Osteocyte (in vitro differentiated cells): ENCODE measurements around the gene CDC27. TPM values are rescaled to one million over a fixed set of nuclear protein-coding genes. Genes with fewer than 3 reads are reported as not detected.

ENCODE experiments used
- DNase-seq: peaks from one replicate; pipeline ENCODE4 v3.0.0; 2021; ENCODE audit warnings: mixed read lengths; ENCODE audit not compliant: unreplicated experiment; ENCODE audit errors: extremely low spot score
- H3K27ac Mint-ChIP-seq: one replicate; pipeline ENCODE4 v1.8.0; 2021; ENCODE audit warnings: mild to moderate bottlenecking, mixed read lengths; ENCODE audit not compliant: unreplicated experiment
- H3K27me3 Mint-ChIP-seq: one replicate; pipeline ENCODE4 v1.8.0; 2021; ENCODE audit warnings: mixed read lengths; ENCODE audit not compliant: unreplicated experiment
- H3K36me3 Mint-ChIP-seq: one replicate; pipeline ENCODE4 v1.8.0; 2021; ENCODE audit warnings: mixed read lengths; ENCODE audit not compliant: unreplicated experiment
- H3K4me1 Mint-ChIP-seq: one replicate; pipeline ENCODE4 v1.8.0; 2021; ENCODE audit warnings: mixed read lengths; ENCODE audit not compliant: unreplicated experiment
- H3K4me3 Mint-ChIP-seq: one replicate; pipeline ENCODE4 v1.8.0; 2021; ENCODE audit warnings: mild to moderate bottlenecking, moderate library complexity, mixed read lengths; ENCODE audit not compliant: unreplicated experiment
- H3K9me3 Mint-ChIP-seq: one replicate; pipeline ENCODE4 v1.8.0; 2021; ENCODE audit warnings: mixed read lengths; ENCODE audit not compliant: unreplicated experiment
- CTCF ChIP-seq: fragments of 200-600 bp; sonication (generic); IDR thresholded peaks from 2 replicates; pipeline ENCODE4 v1.5.0; 2021; ENCODE audit warnings: antibody characterized with exemption, mild to moderate bottlenecking, moderate library complexity
- total RNA-seq: library from RNA; stranded (reverse); gene quantifications from 2 replicates; pipeline ENCODE4 v1.2.1, GENCODE V29; 2021

CDC27 gene
- total RNA-seq, 1 donor from 2014 or later: 112 TPM

DNA sequence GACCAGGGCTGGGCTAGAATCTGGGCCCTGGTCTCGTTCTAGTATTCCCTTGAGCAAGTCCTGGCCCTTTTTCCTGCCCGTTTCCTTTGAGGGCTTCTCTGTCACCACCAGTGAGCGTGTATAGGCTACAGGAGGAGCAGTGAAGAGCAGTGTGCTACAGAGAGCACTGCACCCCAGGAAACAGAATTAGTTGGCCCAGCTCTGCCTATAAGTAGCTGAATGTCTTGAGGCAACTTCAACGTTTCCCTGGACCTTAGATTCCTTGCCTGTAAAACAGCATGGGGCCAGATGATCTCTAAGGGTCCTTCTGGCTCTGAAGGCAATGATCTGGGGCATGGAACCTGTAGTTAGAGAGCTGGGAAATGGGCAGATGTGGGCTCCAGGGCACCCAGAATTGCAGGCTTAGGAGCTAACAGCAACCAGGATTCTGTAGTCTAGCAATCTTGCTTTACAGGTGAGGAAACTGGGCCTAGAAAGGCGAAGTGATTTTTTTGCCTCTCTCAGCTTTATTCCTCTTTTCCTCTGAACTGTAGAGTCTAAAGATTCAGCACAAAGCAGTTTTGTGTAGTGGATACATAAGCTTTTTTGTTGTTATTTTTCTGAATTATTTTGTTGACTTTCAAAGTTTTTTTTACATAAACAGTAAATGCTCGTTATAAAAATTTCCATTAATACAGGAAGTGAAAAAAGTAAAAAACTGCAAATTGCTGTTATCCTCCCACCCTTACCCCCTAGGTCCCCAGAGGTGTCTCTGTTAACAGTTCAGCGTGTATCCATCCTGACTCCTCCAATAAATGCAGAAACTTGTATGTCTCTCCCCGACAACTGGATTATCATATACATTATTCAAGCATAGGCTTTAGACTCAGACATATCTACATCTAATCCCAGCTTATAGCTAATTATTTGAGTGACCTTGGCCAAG, 18.3 kb upstream of the CDC27 start:
- TF ChIP-seq CTCF: no peak
- no peak for DNase-seq
- H3K27ac Mint-ChIP-seq: no peak overlapping the region
- no peaks in the 10 kb centered on the region for H3K27me3 Mint-ChIP-seq
- peaks cover 51% of the 10 kb centered on the region for H3K4me1 Mint-ChIP-seq
- no peak overlapping the region for H3K4me3 Mint-ChIP-seq
- no peaks in the 10 kb centered on the region for H3K36me3 Mint-ChIP-seq
- H3K9me3 Mint-ChIP-seq: no peaks in the 10 kb centered on the region

GRCh38 chr17:47205419-47205963, 16.4 kb upstream of the CDC27 start:
- Mint-ChIP-seq H3K27me3 (no peaks in the 10 kb centered on the region), H3K9me3 (no peaks in the 10 kb centered on the region), H3K4me3 (peak overlapping the region; percentile 10), H3K27ac (peak overlapping the region; percentile 74), H3K36me3 (no peaks in the 10 kb centered on the region), H3K4me1 (peaks cover 47% of the 10 kb centered on the region)
- no peak for TF ChIP-seq CTCF
- no peak for DNase-seq

- Mint-ChIP-seq H3K9me3 (no peaks in the 10 kb centered on the region), H3K4me3 (peak overlapping the region; percentile 10), H3K27ac (peak overlapping the region; percentile 74), H3K36me3 (no peaks in the 10 kb centered on the region), H3K4me1 (peaks cover 41% of the 10 kb centered on the region), H3K27me3 (no peaks in the 10 kb centered on the region)
- DNase-seq: no peak
- TF ChIP-seq CTCF: no peak
Measured at GRCh38 chr17:47204722-47205418, 15.8 kb upstream of the CDC27 start.

- no peaks in the 10 kb centered on the region for H3K9me3 Mint-ChIP-seq
- no peak overlapping the region for H3K4me3 Mint-ChIP-seq
- peak overlapping the region; percentile 74 for H3K27ac Mint-ChIP-seq
- no peak for TF ChIP-seq CTCF
- no peak for DNase-seq
- H3K27me3 Mint-ChIP-seq: no peaks in the 10 kb centered on the region
- H3K4me1 Mint-ChIP-seq: peaks cover 36% of the 10 kb centered on the region
- H3K36me3 Mint-ChIP-seq: no peaks in the 10 kb centered on the region
Measured at GRCh38 chr17:47203984-47204721, 15.1 kb upstream of the CDC27 start.
